T-helper 9 cell (primary cell): Measurements from ENCODE around the gene ERBIN.
"Not testable (repeated sequence)": the region's sequence is repeated elsewhere in the genome, so short reads cannot be mapped to it uniquely, and the experiment has no call there.

Experiments
- DNase-seq: peaks from one replicate; pipeline ENCODE4 v3.0.0-alpha.2; 2020

Gene ERBIN

DNA sequence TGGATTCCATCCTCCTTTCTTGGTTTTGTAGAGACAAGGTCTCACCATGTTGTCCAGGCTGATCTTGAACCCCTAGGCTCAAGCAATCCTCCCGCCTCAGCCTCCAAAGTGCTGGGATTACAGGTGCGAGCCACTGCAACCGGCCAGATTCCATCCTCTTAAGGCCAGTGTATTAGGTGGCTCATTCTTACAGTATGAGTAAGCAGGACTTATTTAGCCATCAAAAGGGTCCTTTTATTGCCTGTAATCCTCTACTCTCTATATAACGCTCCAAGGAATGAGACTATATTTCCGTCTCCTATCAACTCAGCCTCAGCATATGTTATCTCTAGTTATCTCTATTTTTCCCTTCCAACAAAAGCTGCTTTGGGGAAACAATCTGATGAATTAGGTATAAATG is 3.0 kb upstream of the ERBIN start:
- no peak for DNase-seq

GRCh38 chr5:65924366-65925043 is 1.9 kb upstream of the ERBIN start:
- DNase-seq: no peak

GRCh38 chr5:65925044-65925600 is 1.3 kb upstream of the ERBIN start:
- peak; percentile 62 for DNase-seq

DNA sequence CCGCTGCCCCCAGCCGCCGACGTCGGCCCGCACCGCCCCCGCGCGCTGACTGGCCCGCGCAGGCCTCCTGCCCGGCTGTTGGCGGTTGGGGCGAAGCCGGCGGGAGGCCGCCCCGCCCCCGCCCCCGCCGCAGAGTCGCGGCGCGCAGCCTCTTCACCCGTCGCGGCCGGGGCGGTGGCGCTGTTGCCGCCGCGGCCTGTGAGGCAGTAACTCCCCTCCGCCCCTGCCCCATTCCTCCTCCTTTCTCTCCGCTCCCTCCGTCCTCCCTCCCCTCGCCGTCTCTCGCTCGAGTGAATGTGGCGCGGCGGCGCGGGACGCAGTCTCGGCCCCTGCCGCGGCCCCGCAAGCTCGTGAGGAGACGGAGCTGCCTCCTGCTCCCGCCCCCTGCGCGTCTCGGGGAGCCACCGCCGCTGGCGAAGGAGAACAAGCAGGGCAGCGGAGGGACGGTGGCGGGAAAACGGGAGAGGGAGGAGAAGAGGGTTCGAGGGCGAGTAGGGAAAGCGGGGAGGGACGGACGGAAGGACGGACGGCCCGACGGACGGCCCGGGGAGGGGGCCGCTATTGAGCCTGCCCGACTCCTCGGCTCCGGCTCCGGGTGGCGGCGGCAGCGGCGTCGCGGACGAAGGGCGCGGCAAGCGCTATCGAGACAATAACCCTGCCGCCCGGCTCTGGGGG is 637 bp upstream of the ERBIN start:
- peak; percentile 72 for DNase-seq

DNA sequence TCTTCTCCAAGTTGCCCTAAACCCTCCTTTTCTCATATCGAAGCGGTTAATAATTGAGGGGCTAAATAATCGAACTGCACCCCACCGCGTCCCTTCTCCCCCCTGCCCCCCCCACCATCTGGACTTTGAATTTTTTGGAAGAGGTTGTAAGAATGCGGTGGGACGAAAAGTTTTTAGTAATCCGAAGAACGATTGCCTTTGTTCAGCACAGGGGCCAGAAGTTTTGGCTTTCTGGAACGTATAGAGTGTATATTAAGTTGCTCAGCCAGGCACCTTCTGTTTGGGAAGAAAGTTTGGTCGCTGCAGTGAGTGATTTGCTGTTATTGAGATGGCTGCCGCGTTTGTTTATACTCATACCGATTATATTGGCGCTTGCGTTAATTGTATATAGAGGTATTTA is 518 bp downstream of the ERBIN start:
- DNase-seq: peak; percentile 1

DNA sequence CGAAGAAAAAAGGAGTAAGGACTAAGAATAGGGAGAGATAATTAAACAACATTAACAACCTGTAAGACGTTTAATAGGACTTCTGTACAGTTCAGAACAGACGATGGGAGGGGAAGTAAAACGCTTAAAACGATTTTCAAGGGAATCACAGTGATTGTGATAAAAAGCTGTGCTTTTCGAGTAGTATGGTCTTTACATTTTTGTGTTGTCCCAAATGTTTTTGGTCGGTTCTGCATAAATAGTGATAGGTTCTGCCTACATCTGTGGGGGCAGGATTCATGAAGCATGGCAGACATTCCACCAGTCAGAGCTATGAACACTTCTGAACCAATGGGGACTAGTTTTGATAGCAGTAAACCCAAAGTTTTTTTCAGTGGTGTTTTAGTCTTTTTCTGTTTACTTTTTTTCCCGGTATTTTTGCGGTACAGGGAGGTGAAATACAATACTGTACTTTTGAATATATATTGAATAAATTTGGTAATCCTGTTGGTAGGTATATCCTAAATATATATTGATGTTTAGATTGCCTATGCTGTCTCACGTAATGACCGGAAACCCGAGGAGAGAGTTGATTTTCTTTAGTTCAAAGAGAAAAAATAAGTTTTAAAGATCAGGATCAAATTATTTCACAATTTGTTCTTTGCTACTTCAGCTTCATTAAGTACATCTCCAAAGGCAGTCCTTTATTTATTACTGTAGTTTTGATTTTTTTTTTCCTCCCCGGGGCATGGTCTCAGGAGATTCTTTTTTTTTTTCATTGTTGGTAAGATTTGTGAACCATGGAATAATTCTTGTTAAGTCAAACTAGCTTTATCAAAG is 1.3 kb downstream of the ERBIN start:
- DNase-seq: no peak

DNA sequence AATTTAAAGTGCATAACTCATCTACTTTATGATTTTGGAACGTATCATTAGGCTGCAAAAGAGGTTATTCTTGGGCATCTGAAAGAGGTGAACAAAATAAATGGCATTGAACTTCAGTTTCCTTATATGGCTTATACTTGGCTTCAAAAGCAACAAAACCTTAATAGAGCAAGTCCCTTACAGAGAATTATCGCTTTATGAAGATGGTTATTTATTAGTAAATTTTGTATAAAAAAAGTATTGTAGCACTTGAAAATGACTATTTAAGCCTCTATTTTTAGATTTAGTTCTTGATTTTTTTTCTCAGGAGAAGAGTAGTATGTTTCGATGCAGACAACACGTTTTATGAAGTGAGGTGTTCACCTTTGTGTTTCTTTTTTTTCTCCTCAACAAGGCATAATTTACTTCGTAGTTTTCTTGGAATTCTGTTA is 2.0 kb downstream of the ERBIN start:
- DNase-seq: no peak

- DNase-seq: no peak
Measured at GRCh38 chr5:65928860-65929259, 2.5 kb downstream of the ERBIN start.

DNA sequence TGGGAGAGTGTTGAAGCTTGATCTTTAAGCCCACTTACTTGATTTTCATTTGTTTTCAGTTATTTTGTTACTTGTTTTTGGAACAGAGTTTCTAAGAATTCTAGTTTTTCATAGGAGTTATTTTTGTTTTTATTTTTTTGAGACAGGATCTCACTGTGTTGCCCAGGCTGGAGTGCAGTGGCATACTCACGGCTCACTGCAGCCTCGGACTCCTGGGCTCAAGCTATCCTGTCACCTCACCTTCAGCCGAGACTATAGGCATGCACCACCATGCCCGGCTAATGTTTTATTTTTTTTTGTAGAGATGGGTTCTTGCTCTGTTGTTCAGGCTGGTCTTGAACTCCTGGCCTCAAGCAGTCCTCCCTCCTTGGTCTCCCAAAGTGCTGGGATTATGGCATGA is 6.3 kb downstream of the ERBIN start:
- no peak for DNase-seq

GRCh38 chr5:65933295-65933694 is 6.9 kb downstream of the ERBIN start:
- DNase-seq: no peak

GRCh38 chr5:65938256-65938655 is 11.9 kb downstream of the ERBIN start:
- DNase-seq: no peak

DNA sequence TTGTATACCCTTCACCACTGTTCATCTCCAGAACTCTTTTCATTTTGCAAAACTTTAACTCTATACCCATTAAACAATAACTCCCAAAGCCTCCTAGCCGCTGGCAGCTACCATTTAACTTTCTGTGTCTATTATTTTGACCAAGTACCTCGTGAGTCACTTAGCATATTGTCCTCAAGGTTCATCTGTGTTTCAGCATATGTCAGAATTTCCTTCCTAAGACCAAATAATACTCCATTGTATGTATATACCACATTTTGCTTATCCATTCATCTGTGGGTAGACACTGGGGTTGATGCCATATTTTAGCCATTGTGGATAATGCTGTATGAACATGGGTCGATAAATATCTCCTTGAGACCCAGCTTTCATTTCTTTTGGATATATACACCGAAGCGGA is 17.4 kb downstream of the ERBIN start:
- DNase-seq: no peak

DNA sequence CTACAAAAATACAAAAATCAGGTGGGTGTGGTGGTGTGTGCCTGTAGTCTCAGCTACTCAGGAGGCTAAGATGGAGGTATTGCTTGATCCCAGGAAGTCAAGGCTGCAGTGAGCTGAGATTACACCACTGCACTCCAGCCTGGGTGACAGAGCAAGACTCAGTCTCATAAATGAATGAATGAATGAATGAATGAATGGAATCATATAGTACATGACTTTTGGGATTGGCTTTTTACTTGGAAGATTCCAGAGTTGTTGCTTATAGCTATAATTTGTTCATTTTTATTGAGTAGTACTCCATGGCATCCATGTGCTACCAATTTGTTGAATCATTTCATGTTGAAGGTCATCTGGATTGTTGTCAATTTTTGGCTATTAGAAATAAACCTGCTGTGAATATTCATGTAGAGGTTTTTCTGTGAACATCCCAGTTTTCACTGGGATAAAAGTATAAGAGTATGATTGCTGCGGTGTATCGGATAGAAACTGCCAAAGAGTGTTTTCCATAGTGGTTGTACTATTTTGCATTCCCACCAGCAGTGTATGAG is 19.9 kb downstream of the ERBIN start:
- DNase-seq: no peak

DNA sequence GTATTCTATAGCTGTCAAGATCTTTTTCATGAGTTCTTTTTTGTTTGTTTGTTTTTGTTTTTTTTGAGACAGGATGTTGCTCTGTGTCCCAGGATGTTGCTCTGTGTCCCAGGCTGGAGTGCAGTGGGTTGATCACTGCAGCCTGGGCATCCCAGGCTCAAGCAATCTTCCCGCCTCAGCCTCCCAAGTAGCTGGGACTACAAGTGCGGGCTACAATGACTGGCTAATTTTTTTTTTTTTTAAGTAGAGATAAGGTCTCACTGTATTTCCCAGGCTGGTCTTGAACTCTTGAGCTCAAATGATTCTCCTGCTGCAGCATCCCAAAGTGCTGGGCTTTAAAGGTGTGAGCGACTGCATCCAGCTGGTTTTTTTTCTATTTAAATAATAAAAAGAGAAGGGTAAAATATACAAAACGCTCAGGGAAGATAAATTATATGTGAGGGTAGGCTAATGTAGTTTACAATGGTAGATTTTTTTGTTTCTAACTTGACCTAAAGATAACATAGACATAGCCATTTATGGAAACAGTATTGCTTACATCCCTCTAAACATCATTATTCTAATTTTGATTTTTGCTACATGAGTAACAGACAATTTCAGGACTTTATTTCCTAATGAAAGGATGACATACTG is 21.9 kb downstream of the ERBIN start:
- no peak for DNase-seq

DNA sequence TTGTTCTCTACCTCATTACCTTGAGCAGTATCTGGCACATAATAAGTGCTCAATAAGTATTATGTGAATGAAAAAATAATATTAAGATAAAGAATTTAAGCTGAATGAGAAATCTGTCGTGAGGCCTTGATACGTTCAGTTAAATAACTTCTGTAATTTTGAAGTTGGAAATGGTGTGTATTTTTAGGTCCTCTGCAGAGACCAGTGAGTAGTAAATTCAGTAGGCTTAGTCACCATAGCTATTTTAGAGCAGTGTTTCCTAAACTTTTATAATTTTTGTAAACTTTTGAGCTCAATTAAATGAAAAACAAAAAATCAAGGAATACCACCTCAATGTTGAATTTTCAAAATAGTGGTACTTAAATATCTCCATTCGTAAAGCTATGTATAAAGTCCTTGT is 25.0 kb downstream of the ERBIN start:
- no peak for DNase-seq

GRCh38 chr5:65952259-65952658 is 25.9 kb downstream of the ERBIN start:
- DNase-seq: no peak

DNA sequence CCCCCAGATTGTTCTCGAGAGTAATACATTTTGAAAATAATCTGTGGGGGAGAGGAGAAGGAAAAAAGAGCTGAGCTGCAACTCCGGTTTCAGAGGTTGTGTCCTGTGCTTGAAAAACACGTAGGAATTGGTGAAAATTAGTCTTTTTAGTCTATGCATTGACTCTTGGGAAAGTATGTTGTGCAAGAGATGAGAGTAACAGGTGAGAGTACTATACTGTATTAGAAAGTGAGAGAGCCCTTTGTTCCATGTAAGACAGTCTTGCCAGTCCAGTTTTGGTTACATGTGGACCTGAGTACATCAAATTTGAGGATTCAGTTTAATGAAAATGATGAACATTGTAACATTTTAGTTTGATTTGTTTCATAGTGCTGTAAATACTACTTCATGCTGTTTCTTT is 27.8 kb downstream of the ERBIN start:
- no peak for DNase-seq

DNA sequence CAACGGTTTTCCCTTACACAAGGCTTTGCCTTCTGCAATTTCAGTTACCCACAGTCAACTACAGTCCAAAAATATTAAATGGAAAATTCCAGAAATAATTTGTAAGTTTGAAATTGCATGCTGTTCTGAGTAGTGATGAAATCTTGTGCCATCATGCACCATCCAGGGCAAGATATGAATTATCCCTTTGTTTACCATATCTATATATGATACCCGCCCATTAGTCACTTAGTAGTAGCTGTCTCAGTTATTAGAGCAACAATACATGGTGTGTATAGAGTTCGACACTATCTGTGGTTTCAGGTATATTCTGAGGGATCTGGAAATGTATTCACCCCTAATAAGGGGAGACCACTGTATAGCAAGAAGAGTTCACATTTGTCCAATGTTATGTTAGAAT is 29.4 kb downstream of the ERBIN start:
- no peak for DNase-seq

- not testable (repeated sequence) for DNase-seq
Measured at GRCh38 chr5:65957703-65958102, 31.3 kb downstream of the ERBIN start.

DNA sequence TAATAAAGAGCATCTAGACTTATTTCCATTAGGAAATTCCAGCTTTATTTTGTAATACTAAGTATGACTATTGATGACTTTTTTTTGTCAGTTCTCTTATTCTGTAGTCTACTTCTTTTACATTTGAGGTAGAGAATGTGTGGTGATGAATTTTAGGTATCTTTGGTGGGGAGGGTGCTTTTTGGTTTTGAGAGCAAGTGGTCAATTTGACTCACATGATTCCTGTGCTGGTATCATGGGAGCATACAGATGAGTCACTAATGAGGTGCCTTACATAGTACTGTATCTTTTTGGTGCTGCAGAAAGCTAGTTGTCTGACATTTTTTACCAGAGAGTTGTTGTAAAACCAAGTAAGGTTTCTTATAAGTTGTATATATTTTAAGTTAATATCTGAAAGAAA is 35.3 kb downstream of the ERBIN start:
- no peak for DNase-seq

DNA sequence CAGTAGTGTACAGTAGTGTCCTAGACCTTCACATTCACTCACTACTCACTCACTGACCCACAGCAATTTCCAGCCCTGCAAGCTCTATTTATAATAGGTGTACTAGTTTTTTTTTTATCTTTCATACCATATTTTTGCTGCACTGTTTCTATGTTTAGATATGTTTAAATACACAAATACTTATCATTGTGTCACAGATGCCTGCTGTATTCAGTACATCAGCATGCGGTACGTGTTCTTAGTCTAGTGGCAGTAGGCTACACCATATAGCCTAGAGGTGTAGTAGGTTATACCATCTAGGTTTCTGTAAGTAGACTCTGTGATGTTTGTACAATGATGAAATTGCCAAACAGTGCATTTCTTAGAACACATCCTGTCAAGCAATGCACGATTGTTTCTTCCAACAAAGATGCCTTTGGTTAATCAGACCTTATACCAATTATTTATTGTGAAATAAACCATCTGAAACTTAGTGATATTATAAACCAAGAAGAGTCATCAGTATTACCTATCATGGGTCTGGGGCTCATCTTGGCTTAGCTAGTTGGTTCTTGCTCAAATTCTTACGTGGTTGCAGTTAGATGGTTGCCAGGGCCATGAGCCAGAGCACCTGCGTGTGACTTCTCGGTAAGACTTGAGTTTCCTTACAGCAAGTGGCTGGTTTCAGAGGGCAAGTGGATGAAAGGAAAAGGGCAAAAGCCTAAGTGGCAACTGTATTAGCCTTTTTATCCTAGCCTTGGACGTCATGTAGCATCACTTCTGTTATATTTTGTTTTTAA is 41.1 kb downstream of the ERBIN start:
- DNase-seq: no peak
